NCI-H446 (cell line): ENCODE measurements around the gene TMEM209.
"Not testable (repeated sequence)": the region's sequence is repeated elsewhere in the genome, so short reads cannot be mapped to it uniquely, and the experiment has no call there.

ENCODE experiments used
- DNase-seq, 2 experiments: peaks; one replicate each; lab custom pipeline; 2025; lab: John Stamatoyannopoulos, UW

TMEM209 gene

GRCh38 chr7:130218806-130219620, 13.8 kb upstream of the TMEM209 start:
- DNase-seq = no peak

GRCh38 chr7:130216750-130217149, 11.5 kb upstream of the TMEM209 start:
- DNase-seq = no peak

GRCh38 chr7:130216025-130216424, 10.8 kb upstream of the TMEM209 start:
- DNase-seq = no peak

- no peak for DNase-seq
Observed at GRCh38 chr7:130213828-130214227, 8.6 kb upstream of the TMEM209 start.

DNA sequence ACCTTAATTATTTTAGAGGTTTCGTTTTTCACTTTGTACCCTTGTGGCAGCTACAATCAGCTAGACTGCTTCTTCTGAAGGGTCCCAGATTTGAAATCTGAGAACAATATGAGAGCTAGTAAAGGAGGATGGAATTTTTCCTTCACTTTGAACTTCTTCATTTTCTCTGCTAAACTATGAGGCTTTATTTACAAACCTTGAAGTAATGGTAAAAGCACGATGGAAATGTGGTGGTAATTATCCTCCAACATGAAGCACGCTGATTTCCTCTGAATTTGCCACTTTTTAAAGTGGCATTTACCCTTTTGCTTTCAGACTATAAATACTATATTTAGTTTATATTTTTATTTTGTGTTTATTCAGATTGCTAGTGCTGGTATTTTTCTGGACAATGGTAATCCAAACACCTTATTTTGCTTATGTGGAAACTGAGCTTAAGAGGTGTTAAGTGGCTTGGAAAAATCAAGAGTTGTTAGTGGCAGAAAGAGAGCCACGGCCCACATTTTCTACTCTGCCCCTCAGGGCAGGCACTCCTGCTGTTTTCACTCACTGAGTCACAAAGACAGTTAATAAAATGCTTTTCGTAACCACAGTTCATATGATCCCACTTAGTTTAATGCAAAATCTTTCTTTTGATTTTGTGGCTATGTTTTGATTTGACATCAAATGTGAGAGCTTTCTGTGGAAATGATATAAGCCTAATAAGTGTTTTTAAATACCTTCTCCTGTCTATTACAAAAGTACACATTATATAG, 5.2 kb upstream of the TMEM209 start:
- no peak for DNase-seq

DNA sequence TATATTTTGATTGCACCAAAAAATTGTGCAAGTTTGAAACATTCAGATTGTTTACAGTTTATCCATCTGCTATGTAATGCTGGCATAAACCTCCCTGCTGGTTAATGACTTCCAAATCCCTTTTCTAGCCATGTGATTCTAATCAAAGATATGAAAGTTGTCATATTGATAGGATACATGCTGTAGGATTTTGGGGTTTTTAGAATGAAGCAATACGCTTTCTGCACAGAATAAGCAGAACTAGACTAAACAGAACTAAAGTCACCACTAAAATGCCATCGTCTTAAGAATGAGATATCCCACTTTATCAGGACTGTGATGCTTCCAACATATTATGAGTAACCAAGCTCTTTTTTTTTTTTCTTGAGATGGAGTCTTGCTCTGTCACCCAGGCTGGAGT, 3.3 kb upstream of the TMEM209 start:
- DNase-seq = no peak

DNA sequence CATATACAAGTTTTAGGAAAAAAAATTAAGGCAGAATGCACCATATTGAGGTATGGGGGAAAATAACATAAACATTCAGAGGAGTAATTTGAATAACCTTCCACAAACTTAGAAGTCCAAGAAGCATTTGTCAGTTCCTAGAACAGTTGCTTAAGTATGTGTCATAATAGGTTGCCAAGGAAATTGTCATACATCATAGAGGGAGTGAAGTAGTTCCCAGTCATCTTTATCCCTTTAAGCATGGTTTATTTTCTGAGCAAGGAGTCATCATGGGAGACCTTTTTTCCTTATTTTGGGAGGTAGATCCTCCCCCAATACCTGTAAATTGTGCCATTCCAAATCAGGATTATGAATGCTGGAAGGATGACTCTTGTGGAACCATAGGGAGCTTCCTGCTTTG, 2.4 kb upstream of the TMEM209 start, which contains the start of gene SSMEM1:
Gene SSMEM1, plus strand, starts transcription at position 219 of the 400 bp plus-strand sequence. Its CDS starts 51 bp downstream, at position 270.
- no peak for DNase-seq

GRCh38 chr7:130207033-130207432, 1.8 kb upstream of the TMEM209 start:
- DNase-seq = no peak

- DNase-seq = no peak
Observed at GRCh38 chr7:130201796-130202195, 3.4 kb downstream of the TMEM209 start.

GRCh38 chr7:130197094-130197493, 8.1 kb downstream of the TMEM209 start:
- DNase-seq = no peak

GRCh38 chr7:130196476-130196875, 8.7 kb downstream of the TMEM209 start:
- DNase-seq = no peak

DNA sequence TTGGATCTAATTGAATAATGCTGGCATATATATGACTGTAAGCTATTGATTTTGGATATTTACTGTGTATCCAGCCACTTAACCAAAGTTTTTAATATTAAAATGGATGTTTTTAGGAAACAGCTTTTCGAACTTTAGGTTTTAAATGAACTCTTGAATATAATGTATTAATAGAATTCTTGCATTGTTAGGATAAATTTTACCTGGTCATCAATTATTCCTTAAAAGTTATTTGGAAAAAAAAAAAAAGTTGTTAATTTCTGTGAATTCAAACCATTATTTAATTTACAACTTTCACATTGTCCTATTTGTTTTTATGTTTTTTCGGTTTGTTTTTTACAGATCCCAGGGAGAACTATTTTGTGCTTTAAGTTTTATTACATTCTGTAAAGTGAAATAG, 9.8 kb downstream of the TMEM209 start:
- DNase-seq = no peak

GRCh38 chr7:130191791-130192190, 13.4 kb downstream of the TMEM209 start:
- no peak for DNase-seq

DNA sequence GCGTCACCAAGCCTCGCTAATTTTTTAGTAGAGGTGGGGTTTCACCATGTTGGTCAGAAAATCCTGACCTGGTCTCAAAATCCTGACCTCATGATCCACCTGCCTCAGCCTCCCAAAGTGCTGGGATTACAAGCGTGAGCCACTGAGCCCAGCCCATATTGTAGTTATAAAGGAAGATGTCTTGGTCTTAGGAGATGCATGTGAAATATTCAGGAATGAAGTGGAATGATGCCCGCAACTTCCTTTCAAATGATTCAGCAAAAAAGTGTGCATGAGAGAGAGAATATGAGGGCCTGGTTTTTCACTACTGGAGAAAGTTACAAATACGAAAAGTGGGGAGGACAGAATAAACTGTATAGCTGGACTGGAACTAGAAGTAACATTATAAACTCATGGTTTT, 15.9 kb downstream of the TMEM209 start:
- DNase-seq = no peak

GRCh38 chr7:130187360-130187759, 17.8 kb downstream of the TMEM209 start:
- no peak for DNase-seq

GRCh38 chr7:130184349-130184748, 20.9 kb downstream of the TMEM209 start:
- DNase-seq = not testable (repeated sequence)

DNA sequence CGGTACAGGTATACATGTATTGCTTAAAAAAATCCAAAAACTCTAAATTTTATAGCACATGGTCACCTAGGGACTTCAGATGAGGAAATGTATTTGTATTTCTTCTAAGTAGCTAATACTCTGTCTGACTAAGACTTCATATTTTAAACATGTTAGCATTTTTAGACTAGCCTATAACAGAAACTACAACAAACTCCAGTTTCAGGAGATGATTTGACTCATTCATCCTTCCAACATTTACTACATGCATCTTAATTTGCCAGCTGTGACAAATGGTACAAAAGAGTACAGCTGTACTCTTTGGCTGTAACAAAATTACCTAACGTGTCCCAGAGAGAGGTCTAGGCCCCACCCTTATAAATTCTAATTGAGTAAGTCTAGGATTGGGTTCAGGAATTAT, 22.2 kb downstream of the TMEM209 start:
- DNase-seq = no peak

- DNase-seq = no peak
Observed at GRCh38 chr7:130181263-130181605, 24.0 kb downstream of the TMEM209 start.

GRCh38 chr7:130180571-130181262, 24.5 kb downstream of the TMEM209 start:
- no peak for DNase-seq

DNA sequence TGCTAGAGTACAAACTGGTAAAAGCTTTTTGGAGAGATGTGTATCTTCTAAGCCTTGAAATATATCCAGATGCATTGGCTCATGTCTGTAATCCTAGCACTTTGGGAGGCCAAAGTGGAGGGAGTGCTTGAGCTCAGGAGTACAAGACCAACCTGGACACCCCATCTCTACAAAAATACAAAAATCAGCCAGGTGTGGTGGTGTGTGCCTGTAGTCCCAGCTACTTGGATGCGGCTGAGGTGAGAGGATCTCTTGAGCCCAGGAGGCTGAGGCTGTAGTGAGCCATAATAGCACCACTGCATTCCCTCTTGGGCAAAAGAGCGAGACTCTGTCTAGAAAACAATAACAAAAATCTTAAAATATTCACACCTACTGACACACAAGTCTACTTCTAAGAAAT, 25.6 kb downstream of the TMEM209 start:
- no peak for DNase-seq

- DNase-seq = no peak
Observed at GRCh38 chr7:130178251-130178650, 27.0 kb downstream of the TMEM209 start.

GRCh38 chr7:130174237-130174959, 30.8 kb downstream of the TMEM209 start:
- no peak for DNase-seq
